HG03565 (cell line): Measurements from ENCODE around the gene INCA1.

ENCODE experiments used
- ATAC-seq: cut with Tn5 transposase; IDR thresholded peaks from one replicate; pipeline ENCODE4 v1.9.1; 2021; ENCODE audit warnings: mild to moderate bottlenecking, moderate library complexity; ENCODE audit not compliant: unreplicated experiment

The INCA1 gene

DNA sequence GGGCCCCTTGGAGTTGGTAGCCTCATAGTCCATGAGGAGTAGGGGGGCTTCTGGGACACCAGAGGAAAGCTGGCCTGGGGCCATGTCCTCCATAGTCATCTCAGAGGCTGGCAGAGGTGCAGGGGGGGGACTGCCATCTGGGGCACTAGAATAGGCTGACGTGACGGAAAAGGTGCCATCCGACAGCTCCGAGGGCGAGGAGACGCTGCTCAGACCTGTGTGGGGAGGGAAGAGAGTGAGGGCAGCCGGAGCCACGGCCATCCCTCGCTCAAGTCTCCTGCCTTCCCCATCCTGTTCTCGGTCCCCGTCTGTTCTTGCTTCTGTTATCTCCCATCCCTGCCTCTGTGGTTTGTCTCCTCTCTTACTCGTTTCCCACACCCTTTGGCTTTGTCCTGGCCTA lies 25.0 kb downstream of the INCA1 start:
- no peak for ATAC-seq

DNA sequence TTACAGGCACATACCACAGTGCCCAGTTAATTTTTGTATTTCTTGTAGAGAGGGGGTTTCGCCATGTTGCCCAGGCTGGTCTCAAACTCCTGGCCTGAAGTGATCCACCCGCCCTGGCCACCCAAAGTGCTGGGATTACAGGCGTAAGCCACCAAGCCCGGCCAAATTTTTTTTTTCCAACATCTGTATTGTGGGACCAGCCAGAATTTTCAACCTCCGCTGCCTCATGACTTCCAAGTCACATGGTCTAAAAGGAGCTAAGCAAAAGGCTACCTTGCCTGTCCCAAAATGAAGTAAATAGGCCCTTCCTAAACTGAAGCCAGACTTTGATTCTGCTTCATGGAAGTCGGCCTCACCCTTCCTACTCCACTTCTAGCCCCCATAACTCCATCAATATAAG lies 25.5 kb downstream of the INCA1 start:
- no peak for ATAC-seq

DNA sequence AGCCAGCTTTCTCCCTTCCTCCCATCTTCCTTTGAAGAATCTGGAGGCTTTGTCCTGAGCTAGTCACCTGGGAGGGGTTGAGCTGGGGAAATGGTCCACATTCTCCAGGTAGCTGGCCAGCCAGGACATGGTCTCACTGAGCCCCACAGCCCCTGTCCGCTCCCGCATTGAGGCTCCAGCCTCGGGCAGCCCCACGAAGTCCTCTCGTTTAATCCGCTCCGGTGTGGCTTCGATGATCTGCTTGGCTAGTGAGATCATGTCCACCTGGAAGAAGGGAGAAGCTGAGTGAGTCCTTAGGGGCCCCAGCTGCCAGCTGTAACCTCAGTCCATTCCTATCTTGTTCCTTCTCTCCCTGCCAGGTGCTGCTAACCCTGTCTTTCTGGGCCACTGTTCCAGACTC lies 27.0 kb downstream of the INCA1 start:
- ATAC-seq, result no peak

DNA sequence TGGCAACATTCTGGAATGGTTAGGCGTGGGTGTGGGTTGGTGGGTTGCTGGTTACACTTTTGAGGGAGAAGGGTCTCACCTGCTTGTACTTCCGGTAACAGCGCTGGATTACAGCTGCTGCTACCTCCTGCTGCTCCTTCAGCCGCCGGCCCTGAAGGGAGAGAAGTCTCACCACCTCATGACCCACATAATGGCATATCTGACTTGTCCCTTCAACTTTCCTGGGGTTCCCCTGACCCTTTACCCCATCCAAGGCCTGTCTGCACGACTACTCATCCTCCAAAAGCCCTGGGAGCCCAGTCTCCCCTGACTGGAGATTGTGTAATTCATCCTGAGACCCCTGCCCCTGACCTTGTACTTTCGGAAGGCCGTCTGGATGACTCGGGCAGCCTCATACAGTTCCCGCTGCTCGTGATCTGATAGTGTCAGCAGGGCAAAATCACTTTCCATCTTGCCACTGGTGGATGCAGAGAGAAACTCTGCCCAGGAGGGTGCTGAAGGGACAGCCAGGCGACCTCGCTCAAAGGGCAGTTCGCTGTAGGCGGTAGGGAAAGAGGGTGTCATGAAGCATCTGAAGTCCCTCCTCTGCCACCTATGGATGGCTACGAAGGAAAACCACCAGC lies 27.7 kb downstream of the INCA1 start:
- ATAC-seq, result no peak

DNA sequence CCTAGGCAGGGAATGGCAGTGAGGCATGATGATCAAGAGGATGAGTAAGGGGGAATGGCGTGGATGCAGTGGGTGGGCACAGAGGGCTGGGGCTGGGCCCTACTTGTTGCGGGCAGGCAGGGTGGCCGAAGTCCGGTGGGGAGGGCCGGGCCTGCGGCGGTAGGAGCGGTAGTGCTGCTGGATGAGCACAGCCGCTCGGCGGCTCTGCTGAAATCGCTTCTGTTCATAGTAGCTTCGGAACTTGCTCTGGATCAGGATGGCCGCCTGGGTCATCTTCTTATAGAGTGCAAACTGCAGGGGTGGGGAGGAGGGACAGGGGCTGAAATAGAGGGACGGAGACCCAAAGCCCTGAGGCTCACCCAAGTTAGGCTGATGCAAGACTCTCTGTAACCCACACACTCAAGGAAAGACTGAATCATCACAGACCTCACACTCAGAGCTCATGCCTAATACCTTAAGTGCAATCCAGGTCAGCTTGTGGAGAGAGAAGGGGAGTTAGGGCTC lies 28.2 kb downstream of the INCA1 start:
- no peak for ATAC-seq

DNA sequence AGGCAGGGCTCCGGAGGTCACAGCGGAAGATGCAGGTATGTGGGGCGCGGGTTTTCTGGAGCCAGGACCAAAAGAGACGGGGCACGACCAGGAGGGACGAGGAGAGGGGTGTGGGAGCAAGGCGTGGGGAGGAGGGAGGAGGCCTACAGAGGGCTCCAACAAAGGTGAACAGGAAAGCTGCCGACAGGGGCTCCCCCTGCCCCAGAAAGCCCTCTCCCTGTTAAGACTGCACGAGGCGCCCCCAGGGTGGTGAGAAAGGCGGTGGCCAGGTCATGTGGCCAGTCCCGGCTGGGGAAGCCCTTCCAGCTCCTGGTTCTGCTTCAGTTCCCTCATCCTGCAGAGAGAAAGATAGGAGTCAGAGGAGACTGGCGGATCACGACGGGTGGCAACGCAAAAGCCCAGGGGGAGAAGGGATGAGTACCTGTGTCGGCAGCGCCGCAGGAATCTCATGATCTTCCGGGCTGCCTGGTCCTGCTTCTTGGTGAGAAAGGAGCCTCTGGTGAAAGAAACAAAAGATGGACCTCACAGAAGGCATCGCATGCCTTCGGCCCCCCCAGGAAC lies 28.8 kb downstream of the INCA1 start:
- ATAC-seq, result no peak

DNA sequence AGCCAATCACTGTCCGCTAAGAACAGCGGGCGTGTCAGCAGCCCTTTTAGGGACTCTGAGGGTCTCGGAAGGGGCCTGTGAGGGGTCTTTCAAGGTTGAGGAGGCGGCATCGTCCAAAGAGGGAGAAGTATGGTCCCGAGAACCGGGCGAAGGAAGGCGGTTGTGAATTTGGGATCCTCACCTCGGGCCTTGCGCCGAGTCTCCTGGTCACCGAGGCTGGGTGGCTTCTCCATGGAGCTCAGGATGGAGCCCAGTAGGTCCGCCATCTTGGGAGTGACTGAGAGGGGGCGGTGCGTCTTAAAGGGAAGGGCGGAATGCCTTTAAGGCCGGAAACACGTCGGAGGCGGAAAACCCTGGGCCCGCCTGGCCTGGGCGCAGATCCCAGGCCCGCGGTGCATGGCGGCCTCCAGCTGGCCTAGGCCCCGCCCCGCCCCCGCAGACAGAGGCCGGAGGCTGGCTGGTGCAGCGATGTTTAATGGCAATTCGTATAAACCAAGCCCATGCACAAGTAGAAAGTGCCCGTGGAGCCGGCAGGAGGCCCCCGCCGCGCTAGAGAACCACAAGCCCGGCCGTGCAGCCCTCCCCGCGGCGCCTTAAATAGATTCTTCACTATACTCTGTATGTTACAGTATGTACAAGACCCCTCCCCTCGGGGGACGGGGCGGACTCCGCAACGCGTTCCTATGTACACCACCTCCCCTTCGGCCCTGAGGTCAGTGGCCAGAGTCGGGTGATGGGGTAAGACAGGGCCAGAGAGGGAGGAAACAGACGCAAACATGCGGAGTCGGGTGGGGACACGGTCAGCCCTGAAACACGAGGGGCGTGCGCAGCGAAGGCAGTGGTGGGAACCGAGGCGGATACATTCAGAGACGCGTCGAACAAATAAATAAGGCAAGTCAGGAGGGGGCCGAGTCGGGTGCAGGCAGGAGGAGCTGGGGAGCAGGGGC lies 29.5 kb downstream of the INCA1 start, which contains the start of gene SPAG7:
TSS of gene SPAG7 (minus strand) at position 279 of the 947 bp plus-strand sequence. CDS start at position 266, 13 bp downstream.
- ATAC-seq, result peak; percentile 45

DNA sequence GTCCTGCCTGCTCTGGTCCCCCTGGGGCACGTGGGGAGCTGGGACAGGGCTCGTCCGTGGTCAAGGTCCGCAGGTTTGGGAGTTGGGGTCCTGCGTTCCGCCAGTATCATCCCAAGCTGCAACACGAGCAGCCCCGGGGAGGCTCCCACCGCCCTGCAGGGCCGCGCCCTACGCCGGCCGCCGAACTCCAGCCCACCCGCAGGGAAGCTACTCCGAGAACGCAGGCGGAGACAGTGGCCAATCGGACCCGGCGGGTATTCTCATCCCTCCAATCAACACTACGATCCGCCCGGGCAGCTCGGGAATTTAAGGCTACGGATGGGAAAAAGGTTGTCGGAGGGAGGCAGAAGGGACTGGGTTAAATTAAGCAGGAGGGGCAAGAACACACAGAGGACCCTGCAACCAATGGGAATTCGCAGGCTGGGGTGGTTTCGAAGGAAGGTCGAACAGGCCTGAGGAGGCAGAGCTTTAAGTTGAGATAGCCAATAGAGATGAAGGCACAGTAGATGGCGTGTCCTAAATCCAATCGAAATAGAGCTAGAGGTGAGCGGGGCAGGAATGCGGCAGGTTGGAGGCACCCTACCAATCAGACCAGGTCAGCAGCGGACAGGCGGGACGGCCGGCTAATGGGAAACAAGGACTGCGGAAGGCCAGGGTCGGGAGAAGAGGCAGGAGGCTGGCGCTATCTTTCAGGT lies 30.3 kb downstream of the INCA1 start:
- ATAC-seq, result peak; percentile 69

DNA sequence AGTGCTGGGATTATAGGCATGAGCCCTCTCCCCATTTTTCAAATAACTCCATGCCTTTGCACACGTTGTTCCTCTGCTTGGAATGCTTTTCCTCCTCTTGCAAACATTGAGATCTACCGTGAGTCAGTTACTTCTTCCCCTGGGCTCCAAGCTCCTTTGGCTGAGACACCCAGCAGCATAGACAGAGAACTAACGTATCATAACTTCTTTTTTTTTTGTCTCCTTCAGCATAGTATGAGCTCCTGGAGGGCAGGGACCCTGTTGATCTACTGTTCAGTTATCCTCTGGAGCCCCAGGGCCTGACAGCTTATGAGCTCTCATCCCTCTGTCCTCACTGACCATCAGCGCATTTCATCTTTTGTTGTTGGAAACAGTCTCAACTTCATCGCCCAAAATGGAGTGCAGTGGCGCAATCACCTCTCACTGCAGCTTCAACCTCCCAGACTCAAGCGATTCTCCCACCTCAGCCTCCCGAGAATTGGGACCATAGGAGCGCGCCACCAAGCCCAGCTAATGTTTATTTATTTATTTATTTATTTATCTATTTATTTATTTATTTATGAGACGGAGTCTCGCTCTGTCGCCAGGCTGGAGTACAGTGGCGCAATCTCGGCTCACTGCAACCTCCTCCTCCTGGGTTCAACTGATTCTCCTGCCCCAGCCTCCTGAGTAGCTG lies 31.9 kb downstream of the INCA1 start:
- no peak for ATAC-seq

DNA sequence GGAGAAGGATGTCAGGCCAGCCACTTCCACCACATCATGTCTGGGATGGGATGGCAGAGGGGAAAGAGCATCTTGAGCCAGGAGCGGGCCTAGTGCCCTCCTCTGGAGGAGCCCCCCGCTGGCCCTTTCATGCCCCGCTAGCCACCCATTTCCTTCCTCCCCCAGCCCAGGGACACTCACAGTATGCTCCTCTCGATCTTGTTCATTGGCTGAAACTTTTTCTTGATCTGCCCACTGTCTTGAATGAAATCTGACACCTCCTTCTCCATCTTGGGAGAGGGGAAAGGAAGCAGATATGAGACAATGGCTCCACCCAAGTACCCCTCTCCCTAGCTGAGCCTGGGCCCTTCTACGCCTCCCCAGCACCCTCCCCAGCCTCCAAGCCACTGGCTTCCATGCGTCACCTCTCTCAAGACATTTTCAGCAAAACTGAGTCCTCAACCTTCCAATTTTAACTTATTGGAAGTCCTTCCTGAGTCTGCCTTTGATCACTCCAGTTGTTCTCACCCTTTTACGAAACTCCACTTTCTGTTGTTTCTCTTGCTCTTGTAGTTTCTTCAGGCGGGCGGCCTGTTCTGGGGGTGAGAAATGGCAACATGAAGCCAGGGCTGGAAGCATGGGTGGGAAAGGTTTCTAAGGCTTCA lies 36.9 kb downstream of the INCA1 start:
- ATAC-seq, result no peak

DNA sequence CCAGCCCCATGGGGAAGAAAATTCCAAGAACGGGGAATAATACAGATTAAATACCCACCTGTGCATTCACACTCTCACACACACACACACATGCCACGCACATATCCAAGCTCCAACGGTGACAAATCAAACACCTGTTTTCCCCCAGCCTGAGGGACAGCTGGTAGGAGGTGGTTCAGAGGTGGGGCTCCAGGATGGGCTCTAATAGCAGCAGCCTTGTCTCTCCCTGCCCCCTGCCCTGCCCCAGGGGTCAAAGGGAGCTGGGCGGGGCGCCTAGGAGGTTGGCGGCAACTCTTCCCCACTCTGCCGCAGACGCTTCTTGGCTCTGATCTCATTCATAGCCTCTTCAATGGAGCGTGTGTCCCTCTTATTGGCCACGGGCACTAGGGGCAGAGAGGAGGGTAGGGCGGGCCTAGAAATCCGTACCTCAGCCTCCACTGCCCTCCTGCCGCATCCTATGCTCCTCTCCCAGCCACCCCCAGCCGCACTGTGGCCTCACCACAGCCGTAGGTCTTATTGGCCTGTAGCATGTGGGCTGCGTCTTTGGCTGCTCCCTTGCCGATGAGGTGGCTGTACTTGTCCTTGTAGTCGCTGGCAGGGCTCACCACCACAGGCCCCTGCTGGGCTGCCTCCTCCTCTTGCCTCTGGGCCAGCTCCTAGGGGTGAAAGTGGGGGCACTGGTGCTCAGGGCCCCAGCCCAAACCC lies 37.9 kb downstream of the INCA1 start:
- ATAC-seq, result no peak

DNA sequence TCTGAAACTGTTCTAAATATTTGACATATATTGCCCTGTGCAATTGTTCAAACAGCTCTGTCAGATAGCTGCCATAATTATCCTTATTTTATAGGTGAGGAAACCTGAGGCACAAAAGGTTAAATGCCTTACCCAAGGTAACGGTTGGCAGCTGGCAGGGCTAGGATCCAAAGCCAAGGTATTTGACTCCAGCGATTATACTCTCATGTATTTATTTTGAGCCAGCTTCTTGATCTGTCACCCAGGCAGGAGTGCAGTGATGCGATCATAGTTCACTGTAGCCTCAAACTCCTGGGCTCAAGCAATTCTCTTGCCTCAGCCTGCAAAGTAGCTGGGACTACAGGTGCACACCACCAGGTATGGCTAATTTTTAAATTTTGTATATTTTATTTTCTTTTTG lies 39.2 kb downstream of the INCA1 start:
- no peak for ATAC-seq

DNA sequence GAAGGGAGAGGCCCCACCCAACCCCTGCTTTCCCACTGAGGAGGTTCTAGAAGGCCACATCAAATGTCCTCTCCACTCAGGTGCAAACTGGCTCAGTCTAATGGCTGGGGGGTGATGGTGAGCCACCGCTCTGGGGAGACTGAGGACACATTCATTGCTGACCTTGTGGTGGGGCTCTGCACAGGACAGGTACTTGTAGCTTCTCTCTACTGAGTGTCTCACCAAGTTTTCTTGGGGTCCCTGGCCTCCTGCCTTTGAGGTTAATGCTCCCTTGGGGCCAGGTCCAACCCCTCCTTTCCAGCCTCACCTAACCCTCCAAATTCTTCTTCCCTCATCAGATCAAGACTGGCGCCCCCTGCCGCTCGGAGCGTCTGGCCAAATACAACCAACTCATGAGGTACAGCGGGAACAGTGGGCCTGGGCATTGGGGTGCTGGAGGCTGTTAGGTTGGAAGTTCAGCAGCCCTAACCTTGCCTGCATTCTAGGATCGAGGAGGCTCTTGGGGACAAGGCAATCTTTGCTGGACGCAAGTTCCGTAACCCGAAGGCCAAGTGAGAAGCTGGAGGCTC lies 40.7 kb downstream of the INCA1 start:
- ATAC-seq, result no peak

DNA sequence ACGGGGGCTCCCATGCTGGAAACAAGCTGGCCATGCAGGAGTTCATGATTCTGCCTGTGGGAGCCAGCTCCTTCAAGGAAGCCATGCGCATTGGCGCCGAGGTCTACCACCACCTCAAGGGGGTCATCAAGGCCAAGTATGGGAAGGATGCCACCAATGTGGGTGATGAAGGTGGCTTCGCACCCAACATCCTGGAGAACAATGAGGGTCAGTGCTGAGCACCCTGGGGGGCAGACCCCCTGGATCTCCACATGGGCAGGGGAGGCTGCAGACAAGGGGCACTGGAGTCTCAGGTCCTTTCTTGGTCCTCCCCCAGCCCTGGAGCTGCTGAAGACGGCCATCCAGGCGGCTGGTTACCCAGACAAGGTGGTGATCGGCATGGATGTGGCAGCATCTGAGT lies 42.2 kb downstream of the INCA1 start:
- ATAC-seq, result no peak

DNA sequence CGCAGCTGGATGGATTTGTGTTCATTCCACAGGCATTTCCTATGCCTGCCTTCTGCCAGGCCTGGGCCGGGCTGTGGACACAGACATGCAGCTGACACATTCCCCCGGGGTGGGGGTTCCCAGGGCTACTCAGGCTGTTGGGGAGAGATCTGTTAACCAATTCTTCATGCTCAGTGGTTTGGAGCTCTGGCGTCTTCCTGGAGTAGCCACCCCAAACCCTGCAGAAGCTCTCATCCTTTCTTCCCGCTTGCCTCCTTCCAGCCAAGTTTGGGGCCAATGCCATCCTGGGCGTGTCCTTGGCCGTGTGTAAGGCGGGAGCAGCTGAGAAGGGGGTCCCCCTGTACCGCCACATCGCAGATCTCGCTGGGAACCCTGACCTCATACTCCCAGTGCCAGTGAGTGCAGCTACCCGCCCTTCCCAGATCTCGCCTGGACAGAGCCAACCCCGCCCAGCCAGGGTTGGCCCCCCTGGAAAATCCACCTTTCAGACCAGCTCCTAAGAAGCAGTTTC lies 43.8 kb downstream of the INCA1 start:
- no peak for ATAC-seq

DNA sequence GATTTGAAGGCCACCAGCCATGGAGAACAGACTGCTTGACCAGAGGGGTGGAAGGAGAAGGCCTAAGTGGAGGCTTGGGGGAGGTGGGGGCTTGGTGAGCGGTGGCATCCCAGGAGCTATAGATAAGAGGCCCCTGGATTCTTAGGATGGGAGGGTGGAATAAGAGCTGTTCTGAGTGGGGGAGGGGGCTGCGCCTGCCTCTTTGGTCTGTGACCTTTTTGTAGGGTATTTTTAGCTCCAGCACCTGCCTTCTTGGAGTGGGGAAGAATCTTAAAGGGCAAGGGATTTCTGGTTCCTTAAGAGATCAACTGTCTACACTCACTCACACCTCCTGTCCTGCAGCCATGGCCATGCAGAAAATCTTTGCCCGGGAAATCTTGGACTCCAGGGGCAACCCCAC lies 45.8 kb downstream of the INCA1 start:
- no peak for ATAC-seq

DNA sequence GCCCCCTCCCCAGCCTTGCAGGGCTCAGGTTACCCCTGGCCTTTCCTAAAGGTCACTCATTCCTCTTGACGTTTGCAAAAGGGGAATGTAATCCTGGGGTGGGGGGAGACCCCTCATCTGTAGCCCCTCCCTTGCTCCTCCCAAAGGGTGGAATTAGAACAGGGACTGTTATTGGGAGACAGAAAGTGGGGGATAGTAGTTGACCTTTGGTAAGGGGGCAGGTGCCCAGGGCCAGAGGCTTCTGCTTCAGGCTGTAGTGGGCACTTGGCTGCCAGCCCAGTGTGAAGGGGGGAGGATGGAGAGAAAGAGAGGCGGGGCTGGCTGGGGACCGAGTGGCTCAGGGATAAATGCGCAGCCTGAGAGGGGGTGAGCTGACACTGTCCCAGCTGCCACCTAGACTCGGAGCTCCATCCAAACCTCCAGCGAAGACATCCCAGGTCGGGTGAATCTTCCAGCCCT lies 46.5 kb downstream of the INCA1 start, which contains the start of gene ENO3:
TSS of gene ENO3 (plus strand) at position 374 of the 459 bp plus-strand sequence. CDS start 711 bp downstream, outside the sequence.
- no peak for ATAC-seq

DNA sequence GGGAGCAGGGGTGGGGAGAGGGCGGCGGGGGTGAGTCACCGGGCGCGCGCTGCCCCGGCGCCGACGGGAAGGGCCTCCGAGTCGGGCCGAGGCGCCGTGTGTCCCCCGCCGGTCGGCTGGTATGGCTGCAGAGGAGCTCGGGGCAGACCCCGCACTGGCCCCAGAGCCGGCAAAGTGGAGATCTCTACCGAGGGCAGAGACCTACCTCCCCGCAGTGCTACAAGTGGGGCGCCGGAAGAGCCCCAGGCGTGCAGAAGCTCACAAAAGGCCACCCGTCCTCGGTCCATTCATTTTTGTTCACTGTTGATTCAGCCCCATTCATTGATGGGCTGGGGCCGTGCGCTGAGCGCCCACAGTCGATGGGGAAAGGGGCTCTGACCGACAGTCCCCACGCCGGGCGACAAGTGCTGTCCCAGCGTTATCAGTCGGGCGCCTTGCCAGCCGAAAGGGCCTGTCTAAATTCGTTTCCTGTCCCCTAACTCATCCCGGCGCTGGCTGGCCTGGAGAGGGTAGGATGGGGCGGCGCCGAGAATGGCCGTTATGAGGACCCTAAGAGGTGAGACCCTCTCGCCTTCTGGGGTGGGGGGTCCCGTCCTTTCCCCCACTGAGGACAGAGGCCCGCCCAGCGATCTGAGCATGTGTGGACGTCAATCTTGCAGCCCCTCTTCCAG lies 47.1 kb downstream of the INCA1 start:
- no peak for ATAC-seq
